ENCODE results near the gene PPP6R2.
"Not testable (repeated sequence)": the region's sequence is repeated elsewhere in the genome, so short reads cannot be mapped to it uniquely, and the experiment has no call there.

PPP6R2 gene

DNA sequence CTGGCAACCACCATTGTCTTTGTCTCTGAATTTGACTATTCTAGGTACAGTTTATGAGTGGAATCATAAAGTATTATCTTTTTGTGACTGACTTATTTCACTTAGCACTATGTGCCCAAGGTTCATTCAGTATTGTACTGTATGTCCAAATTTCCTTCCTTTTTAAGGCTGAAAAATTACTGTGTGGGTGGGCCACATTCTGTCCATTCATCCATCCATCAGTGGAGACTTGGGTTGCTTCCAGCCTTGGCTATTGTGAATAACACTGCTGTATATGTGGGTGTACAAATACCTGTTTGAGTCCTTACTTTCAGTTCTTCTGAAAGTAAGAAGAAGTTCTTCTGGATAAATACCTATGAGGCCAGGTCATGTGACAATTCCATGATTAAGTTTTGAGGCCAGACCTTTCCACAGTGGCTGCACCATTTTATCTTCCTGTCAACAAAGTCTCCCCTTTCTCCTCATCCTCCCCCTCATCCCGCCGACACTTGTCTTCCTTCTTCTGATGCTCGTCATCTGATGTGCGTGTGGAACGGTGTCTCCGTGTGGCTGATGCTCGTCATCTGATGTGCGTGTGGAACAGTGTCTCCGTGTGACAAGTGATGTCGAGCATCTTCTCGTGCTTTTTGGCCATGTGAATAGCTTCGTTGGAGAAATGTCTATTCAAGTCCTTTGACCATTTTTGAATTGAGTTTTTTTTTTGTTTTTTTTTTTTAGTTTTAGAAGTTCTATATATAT lies 82.2 kb downstream of the PPP6R2 start:
- no peak for DNase-seq (ENCODE audit: low spot score)

DNA sequence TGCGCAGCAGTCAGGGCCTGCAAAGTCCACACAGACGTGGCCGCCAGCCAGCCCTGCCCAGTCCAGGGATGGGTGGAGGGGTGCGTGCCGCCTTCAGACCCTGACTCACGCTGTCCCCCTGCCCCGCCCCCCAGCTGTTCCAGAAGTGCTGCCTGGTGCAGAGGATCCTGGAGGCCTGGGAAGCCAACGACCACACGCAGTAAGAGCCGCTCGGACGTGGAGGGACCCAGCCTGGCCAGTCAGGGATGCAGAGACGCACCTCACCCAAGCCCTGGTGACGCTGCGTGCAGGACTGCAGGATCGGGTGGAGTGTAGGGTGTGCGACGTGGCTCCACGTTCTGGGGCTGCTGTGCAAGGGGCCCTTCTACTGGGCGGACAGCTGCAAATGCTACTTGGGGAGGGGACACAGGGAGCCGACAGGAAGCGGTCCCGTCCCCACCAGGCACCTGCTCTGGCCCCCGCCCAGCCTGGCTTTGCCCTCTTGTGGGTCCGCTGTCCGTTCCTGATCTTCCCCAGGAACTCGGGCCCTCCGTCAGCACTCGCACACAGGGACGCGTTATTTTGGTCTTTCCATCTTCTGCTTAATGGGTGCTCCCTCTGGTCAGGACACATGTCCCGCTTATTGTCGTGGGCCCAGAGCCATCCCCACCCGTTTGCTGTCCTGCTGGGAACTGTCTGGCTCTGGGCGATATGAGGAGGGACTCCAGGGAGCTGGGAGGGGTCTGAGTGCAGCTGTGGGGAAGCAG lies 89.2 kb downstream of the PPP6R2 start:
- no peak for DNase-seq (ENCODE audit: low spot score)

DNA sequence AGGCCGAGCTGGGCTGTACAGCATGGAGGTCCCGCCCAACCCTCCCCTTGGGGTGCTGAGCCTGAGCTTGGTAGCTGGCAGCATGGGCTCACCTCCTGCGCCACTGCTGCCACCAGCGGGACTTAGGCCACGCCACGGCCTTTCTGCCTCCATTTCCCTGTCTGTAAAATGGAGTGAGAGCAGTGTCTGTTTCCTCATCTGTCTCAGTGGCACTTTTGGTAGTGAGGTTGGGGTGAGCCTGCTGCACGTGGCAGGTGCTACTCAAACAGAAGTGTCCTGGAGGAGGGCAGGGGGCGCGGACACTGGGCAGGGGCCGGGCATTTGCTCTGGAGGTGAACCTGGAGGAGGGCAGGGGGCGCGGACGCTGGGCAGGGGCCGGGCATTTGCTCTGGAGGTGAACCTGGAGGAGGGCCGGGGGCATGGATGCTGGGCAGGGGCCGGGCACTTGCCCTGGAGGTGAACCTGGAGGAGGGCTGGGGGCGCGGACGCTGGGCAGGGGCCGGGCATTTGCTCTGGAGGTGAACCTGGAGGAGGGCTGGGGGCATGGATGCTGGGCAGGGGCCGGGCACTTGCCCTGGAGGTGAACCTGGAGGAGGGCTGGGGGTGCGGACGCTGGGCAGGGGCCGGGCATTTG lies 89.9 kb downstream of the PPP6R2 start:
- DNase-seq (ENCODE audit: low spot score) = not testable (repeated sequence)

DNA sequence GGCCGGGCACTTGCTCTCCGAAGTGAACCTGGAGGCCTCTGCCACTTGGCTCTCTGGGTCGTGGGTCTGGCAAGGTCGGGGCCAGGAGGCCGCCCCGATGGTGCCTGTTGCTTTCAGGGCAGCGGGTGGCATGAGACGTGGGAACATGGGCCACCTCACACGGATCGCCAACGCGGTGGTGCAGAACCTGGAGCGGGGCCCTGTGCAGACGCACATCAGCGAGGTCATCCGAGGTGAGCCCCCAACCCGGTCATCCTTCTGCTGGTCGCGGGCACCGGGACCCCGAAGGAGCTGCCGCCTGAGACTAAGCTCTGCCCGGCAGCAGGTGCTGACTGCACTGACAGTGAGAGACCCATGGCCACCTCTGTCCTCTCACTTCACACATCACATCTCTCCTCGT lies 91.7 kb downstream of the PPP6R2 start:
- no peak for DNase-seq (ENCODE audit: low spot score)

DNA sequence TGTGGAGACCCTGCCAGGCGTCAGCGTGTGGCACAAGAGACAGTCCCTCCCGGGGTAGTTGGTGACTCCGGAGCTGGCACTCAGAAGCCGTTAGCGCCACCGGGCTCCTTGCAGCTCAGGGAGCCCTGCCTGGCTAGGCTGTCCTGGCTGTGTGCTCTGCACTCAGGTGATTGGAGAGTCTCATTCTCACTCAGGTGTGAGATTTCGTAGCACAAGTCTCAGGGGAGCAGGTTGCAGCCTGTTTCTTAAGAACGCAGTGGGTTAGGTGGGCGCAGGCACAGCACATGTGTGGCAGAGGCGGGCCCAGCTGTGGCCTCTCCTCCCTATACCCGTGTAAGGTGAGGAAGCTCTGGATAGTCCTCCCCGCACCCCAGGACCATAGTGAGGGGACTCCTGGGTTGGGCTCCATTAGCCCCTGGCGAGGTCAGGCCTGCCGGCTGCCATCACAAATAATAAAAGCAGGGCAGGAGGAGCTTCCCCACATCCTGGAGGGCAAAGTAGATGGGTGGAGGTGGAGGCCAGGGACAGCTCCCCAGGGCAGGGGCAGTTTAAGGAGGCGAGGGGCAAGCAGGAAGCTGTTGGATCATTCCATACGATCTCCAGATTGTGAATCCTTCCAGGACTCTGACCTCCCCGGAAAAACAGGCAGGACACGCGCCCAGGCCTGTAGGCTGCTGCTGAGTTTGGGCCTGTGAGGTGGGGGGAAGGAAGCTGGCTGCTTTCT lies 92.3 kb downstream of the PPP6R2 start:
- DNase-seq (ENCODE audit: low spot score) = no peak

DNA sequence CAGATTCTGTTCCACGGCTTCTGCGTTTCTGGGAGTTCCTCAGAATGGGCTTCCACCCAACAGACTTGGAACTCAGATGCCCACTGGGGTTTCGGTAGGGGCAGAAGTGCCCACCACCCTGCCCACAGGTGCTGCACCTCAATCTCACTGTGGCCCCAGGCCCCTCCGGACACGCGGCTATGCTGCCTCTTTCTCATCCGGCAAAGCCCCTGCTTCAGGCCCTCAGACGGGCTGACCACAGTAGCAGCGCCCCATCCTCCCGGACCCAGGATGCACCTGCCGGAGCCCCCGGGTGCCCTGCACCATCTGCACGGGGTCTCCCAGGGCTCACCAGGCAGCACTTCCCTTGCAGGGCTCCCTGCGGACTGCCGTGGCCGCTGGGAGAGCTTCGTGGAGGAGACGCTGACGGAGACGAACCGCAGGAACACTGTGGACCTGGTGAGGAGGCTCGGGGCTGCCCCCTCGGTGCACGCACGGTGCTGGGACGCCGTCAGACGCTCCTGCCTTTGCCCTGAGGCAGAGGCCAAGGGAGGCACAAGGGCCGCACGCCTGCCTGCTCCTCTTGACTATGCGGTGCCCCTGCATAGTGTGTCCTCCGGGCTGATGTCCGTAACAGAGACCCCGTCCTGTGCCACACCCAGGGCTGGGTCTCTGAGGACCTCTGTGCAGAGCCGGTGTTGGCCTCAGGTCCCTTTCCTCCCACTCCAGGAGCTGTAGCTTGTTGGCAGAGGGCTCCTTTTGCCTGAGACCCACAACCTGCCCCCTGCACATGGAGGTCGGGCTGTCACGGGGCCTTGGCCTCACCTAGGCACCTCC lies 93.1 kb downstream of the PPP6R2 start:
- DNase-seq (ENCODE audit: low spot score) = no peak

DNA sequence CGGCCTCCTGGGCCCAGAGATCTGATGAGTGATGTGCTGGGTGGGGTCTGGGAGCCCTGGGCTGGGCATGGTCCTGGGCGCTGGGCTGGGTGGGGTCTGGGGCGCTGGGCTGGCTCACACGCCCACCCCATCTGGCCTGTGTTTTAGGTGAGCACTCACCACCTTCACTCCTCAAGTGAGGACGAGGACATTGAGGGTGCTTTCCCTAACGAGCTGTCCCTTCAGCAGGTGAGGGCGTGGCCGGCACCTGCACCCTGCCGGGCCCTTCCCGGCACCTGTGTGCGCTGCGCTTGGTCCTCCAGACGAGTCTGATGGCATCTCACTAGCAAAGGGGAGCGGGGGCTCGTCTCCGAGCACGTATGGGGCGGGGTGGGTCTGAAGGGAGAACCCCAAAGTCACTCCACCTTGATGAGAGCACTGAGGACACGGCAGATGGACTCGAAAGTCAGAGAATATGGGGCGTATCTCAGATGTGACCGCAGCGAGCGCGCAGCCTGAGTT lies 93.8 kb downstream of the PPP6R2 start:
- no peak for DNase-seq (ENCODE audit: low spot score)

DNA sequence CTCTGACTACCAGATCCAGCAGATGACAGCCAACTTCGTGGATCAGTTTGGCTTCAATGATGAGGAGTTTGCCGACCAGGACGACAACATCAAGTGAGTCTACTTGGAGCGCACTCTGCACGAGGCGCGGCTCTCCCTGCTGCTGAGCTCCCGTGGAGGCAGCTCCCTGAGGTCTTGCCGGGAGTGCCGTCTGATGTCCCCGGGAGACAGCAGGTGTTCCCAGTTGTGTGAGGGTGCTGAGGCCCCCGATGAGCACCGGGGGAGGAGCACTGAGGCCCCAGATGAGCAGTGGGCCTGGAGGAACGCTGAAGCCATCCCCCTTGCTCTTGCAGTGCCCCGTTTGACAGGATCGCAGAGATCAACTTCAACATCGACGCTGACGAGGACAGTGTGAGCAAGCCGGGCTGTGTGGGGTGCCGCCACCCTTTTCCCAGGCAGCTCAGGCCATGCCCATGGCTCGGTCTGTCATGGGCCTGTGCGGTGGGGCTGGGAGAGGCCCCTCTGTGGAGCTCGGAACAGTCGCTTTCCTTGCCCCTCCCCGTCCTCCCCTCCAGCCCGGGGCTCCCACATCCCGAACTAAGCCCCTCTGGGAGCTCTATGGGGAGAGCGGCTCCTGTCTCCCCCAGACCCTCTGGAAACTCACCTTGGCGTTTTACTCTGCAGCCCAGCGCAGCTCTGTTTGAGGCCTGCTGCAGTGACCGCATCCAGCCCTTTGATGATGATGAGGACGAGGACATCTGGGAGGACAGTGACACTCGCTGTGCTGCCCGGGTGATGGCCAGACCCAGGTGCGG lies 94.6 kb downstream of the PPP6R2 start:
- no peak for DNase-seq (ENCODE audit: low spot score)

DNA sequence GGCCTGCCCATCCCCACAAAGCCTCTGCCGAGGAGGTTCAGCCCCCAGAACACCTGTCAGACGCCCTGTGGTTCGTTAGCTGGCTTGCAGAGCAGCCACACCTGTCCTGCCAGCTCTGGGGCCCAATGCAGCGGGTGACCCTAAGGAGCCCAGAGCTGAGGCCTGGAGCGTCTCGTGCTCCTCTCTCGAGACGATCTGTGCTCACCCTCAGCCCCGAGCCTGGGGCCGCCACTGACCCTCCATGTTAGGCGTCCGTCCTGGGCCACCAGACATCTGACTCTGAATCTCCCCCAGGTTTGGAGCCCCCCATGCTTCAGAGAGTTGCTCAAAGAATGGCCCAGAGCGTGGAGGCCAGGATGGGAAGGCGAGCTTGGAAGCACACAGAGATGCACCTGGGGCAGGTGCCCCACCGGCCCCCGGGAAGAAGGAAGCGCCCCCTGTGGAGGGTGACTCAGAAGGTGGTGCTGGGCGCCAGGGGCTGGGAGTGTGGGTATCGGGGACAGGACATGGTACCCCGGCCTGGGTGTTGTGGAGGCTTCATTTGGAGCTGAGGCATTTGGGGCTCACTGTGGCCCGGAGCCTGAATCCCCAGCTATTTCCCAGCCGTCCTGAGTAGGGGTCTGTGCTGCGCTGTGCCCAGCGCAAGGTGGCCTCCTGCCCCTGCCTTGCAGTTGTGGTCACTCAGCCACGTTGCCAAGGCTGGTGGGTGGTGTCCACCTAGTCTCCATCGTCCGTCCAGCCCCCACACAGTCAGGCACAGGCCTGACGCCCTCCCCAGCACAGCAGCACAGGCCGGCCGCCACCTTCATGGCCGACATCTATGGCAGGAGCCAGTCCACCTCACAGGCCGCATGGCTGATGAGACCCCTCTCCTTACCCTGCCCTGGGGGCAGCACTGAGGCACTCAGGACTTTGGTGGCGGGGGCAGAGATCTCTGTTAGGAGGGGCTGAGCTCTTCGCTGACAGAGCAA lies 95.5 kb downstream of the PPP6R2 start:
- DNase-seq (ENCODE audit: low spot score) = no peak

DNA sequence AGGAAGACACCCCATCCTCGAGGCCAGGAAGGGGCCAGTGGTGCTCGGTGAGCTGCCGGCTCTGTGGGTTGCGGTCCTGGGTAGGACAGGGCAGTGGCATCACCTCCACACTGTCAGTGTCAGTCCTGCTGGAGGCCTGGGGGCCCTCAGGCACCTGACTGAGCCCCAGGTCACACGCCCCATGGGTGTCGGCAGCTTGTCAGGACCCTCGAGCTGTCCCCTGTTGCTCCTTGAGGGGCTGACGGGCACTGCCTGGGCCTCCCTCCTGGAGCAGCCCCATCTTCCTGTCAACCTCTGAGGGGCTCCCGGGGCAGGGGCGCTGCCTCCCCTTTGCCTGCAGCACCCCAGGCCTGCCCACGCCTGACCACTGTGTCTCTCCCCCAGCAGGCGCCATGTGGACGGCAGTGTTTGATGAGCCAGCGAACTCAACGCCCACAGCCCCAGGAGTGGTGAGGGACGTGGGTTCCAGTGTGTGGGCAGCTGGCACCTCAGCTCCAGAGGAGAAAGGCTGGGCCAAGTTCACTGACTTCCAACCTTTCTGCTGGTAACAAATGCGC lies 96.3 kb downstream of the PPP6R2 start:
- no peak for DNase-seq (ENCODE audit: low spot score)

DNA sequence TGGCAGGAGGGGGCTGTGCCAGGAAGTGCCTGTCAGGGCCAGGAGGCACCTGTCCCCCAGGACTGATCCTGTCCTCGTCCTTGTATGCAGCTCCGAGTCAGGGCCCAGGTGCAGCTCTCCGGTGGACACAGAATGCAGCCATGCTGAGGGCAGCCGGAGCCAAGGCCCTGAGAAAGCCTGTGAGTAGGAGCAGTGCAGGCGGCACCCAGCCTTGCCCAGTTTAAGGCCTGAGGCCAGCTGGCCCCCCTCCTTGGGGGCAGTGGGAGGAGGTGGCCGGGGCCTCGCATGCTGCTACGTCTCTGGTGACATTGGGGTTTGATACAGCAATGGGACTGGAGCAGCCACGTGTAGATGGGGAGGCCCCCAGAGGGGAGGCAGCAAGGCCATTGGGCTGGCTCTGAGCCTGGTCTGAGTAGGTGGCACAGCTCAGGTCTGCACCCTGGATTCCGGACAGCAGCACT lies 96.8 kb downstream of the PPP6R2 start:
- no peak for DNase-seq (ENCODE audit: low spot score)

DNA sequence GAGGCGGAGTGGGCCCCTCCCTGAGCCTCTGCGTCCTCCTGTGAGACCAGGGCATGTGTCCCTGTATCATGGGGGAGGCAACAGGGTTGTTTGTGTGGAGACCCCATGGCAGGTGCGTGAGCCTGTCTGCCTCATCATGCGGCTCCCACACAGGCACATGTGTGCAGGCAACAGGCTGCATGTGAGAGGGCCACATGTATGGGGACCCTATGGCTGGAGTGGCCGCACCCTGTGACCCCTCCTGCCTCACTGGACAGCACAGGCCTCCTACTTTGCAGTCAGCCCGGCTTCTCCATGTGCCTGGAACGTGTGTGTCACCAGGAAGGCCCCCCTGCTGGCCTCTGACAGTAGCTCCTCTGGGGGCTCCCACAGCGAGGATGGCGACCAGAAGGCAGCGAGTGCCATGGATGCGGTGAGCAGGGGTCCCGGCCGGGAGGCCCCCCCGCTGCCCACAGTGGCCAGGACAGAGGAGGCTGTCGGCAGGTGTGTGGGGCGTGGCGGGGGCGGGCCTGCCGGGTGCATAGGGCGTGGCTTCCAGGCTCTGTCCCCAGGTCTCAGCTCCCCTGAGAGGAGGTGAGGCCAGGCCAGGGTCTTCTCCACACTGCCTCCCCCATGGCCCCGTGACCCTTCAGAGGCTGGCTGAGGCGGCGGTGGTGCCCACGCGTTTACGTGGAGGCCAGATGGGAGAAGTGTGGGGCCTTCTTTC lies 97.6 kb downstream of the PPP6R2 start:
- no peak for DNase-seq (ENCODE audit: low spot score)

DNA sequence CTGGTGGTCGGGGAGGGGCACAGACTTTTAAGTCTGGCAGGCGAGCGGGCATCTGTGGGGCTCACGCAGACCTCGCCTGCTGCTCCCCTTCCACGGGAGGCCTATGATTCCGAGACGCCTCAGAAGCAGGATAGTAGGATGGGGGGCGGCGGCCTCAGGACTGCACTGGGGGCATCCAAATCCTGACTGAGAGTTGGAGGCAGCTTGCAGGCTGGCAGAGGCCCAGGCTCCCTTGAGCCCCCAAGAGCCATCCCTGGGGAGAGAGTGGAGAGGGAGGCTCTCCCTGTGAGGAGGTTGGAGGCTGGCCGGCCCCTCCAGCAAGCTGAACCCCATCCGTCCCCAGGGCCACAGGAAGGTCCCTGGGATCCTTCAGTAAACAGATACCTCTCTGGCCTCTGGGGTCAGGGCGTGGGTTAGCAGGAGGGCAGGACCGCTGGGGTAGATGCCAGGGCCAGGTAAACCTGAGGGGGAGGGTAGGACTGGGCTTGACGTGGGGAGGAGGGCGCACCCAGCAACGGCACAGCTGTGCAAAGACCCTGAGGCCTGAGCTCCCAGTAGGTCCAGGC lies 98.4 kb downstream of the PPP6R2 start:
- no peak for DNase-seq (ENCODE audit: low spot score)

DNA sequence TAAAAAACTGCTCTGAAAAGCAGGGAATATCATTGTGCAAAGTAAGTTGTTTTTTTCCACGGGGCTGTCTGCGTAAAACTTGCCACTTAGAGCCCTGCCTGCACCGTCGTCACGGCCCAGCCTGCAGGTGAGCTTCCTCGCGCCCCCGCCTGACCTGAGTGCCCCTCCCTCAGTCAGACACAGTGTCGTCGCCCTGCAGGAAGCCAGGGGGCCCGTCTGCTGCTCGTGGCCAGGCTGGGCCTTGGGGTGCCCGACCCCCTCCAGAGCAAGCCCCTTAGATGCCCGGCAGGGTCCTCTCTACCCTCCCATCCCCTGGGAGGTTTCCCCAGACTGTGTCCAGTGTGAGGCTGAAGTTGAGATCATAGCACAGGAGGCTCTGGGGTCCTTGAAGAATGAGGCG lies 100.1 kb downstream of the PPP6R2 start:
- no peak for DNase-seq (ENCODE audit: low spot score)

DNA sequence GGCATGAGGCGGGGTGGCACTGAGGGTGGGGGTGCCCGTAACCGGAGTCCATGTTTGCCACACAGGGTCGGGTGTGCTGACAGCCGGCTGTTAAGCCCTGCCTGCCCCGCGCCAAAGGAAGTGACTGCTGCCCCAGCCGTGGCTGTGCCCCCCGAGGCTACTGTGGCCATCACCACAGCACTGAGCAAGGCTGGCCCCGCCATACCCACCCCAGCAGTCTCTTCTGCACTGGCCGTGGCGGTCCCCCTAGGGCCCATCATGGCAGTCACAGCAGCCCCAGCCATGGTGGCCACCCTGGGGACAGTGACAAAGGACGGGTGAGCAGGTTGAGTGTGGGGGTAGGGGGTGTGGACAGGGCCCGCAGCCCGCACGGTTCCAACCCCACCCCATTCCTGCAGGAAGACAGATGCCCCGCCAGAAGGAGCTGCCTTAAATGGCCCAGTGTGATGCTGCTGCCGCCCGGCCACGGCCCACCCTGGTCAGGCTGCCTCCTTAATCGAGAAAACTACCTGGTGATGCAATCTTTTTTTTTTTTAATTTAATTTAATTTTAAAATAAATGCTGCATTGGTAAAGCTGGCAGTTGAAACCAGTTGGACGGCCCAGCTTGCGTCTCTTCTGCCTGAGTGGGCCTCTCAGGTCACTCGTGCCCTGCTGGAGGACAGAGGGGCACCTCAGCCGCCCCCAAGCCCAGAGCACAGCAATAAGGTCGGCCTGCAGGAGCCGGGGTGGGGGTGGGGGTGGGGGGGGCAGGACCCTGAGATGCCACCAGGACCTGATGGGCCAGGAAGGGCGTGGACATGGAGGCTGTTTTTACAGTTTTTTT lies 100.9 kb downstream of the PPP6R2 start:
- no peak for DNase-seq (ENCODE audit: low spot score)

DNA sequence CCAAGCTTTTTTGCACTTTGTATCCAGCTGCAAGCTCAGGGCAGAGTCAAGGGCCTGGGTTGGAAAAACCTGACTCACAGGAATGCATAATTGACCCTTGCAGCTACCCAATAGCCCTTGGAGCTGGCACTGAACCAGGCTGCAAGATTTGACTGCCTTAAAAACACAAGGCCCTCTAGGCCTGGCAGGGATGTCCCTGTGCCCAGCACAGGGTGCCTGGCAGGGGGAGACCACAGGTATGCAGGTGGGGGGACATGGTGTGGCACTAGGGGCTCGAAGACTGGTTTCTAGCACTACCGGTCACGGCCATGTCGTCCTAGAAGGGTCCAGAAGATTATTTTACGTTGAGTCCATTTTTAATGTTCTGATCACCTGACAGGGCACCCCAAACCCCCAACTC lies 101.5 kb downstream of the PPP6R2 start:
- DNase-seq (ENCODE audit: low spot score) = no peak

Measured in CD4-positive, alpha-beta T cell treated with Interleukin-6 at 100 ng/mL for 8 hours (primary cell).